Neural crest cell (in vitro differentiated cells): Measurements from ENCODE around the gene DMC1. TPM values are rescaled to one million over a fixed set of nuclear protein-coding genes. Genes with fewer than 3 reads are reported as not detected.
"Not testable (repeated sequence)": the region's sequence is repeated elsewhere in the genome, so short reads cannot be mapped to it uniquely, and the experiment has no call there.

Source experiments
- DNase-seq: peaks from one replicate; pipeline ENCODE4 v3.0.0; 2021; ENCODE audit warnings: low read depth, mixed read lengths, low spot score
- H3K27ac Mint-ChIP-seq: one replicate; pipeline ENCODE4 v1.8.0; 2021; ENCODE audit warnings: mild to moderate bottlenecking, mixed read lengths; ENCODE audit not compliant: unreplicated experiment
- H3K27me3 Mint-ChIP-seq: 2 replicates; pipeline ENCODE4 v1.8.0; 2021; ENCODE audit warnings: low read depth, mild to moderate bottlenecking, mixed read lengths
- H3K36me3 Mint-ChIP-seq: 2 replicates; pipeline ENCODE4 v1.8.0; 2021; ENCODE audit warnings: low read depth, mild to moderate bottlenecking, mixed read lengths
- H3K4me1 Mint-ChIP-seq: 2 replicates; pipeline ENCODE4 v1.8.0; 2021; ENCODE audit warnings: mixed read lengths
- H3K4me3 Mint-ChIP-seq: one replicate; pipeline ENCODE4 v1.8.0; 2021; ENCODE audit warnings: mild to moderate bottlenecking, mixed read lengths
- H3K9me3 Mint-ChIP-seq: 2 replicates; pipeline ENCODE4 v1.8.0; 2021; ENCODE audit warnings: mixed read lengths
- CTCF ChIP-seq: fragments of 200-600 bp; sonication (generic); conservative IDR thresholded peaks from 2 replicates; pipeline ENCODE4 v1.5.0; 2021; ENCODE audit warnings: antibody characterized with exemption, mild to moderate bottlenecking
- total RNA-seq: library from RNA; stranded (reverse); gene quantifications from 2 replicates; pipeline ENCODE4 v1.2.1, GENCODE V29; 2021

DMC1 gene
- total RNA-seq, 1 donor from 2014 or later, result 9.0 TPM

- no peak overlapping the region for H3K27ac Mint-ChIP-seq
- no peak for TF ChIP-seq CTCF
- H3K36me3 Mint-ChIP-seq, result peaks cover 11% of the 10 kb centered on the region
- no peak overlapping the region for H3K4me3 Mint-ChIP-seq
- H3K27me3 Mint-ChIP-seq, result no peaks in the 10 kb centered on the region
- no peaks in the 10 kb centered on the region for H3K4me1 Mint-ChIP-seq
- no peak for DNase-seq
- no peaks in the 10 kb centered on the region for H3K9me3 Mint-ChIP-seq
These were observed 37.7 kb upstream of the DMC1 start for GRCh38 chr22:38607680-38608079.

- H3K4me1 Mint-ChIP-seq, result no peaks in the 10 kb centered on the region
- no peaks in the 10 kb centered on the region for H3K36me3 Mint-ChIP-seq
- no peak overlapping the region for H3K27ac Mint-ChIP-seq
- DNase-seq, result no peak
- TF ChIP-seq CTCF, result no peak
- no peaks in the 10 kb centered on the region for H3K9me3 Mint-ChIP-seq
- no peak overlapping the region for H3K4me3 Mint-ChIP-seq
- no peaks in the 10 kb centered on the region for H3K27me3 Mint-ChIP-seq
These were observed 32.2 kb upstream of the DMC1 start for GRCh38 chr22:38602166-38602565.

- Mint-ChIP-seq H3K27ac (peak overlapping the region; percentile 48), H3K4me3 (no peak overlapping the region), H3K9me3 (no peaks in the 10 kb centered on the region), H3K36me3 (no peaks in the 10 kb centered on the region), H3K27me3 (no peaks in the 10 kb centered on the region), H3K4me1 (no peaks in the 10 kb centered on the region)
- no peak for DNase-seq
- no peak for TF ChIP-seq CTCF
These were observed 31.3 kb upstream of the DMC1 start for GRCh38 chr22:38601221-38601764.

GRCh38 chr22:38599466-38599865 lies 29.5 kb upstream of the DMC1 start:
- Mint-ChIP-seq H3K27ac (no peak overlapping the region), H3K27me3 (no peaks in the 10 kb centered on the region), H3K4me1 (no peaks in the 10 kb centered on the region), H3K9me3 (no peaks in the 10 kb centered on the region), H3K36me3 (no peaks in the 10 kb centered on the region), H3K4me3 (no peak overlapping the region)
- no peak for DNase-seq
- TF ChIP-seq CTCF, result no peak

GRCh38 chr22:38582923-38583322 lies 12.9 kb upstream of the DMC1 start:
- not testable (repeated sequence) for H3K9me3 Mint-ChIP-seq, H3K27ac Mint-ChIP-seq, DNase-seq, H3K4me3 Mint-ChIP-seq, H3K27me3 Mint-ChIP-seq, H3K4me1 Mint-ChIP-seq
- H3K36me3 Mint-ChIP-seq, result peaks cover 13% of the 10 kb centered on the region

GRCh38 chr22:38578505-38578904 lies 8.5 kb upstream of the DMC1 start:
- no peak overlapping the region for H3K27ac Mint-ChIP-seq
- no peak for TF ChIP-seq CTCF
- no peaks in the 10 kb centered on the region for H3K36me3 Mint-ChIP-seq
- no peak overlapping the region for H3K4me3 Mint-ChIP-seq
- DNase-seq, result no peak
- H3K27me3 Mint-ChIP-seq, result no peaks in the 10 kb centered on the region
- no peaks in the 10 kb centered on the region for H3K9me3 Mint-ChIP-seq
- no peaks in the 10 kb centered on the region for H3K4me1 Mint-ChIP-seq
